Measurements from ENCODE around the gene IBSP. TPM values are rescaled to one million over a fixed set of nuclear protein-coding genes. Genes with fewer than 3 reads are reported as not detected.

IBSP gene
- total RNA-seq, 1 experiment from 2014 or later, result not detected

DNA sequence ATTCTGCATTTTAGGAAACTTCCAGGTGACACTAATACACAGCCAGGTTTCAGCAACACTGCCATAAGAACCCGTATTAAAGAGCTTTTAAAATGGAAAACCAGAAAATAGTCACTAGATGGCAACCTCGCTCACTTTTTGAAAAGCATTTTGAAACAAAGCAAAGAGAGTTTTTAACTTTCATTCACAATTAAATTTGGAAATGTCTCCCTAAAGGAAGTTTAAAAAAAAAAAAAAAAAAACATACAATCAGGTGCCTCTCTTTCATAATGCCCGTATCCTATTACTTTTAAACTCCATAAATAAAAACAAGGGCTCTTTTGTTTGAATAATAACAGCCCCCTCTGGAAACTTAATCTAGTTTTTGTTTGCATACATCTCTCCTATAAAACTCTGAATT is 53.8 kb downstream of the IBSP start:
- no peak for DNase-seq
- Mint-ChIP-seq H3K27ac (ENCODE audit: unreplicated experiment) (peak overlapping the region; percentile 66), H3K27me3 (ENCODE audit: unreplicated experiment) (no peaks in the 10 kb centered on the region), H3K36me3 (ENCODE audit: insufficient read depth, unreplicated experiment) (no peaks in the 10 kb centered on the region), H3K4me3 (ENCODE audit: low read depth, unreplicated experiment) (peak overlapping the region; percentile 4), H3K4me1 (ENCODE audit: low read depth, unreplicated experiment) (peaks cover 58% of the 10 kb centered on the region), H3K9me3 (ENCODE audit: low read depth, unreplicated experiment) (no peaks in the 10 kb centered on the region)
- intact Hi-C loops (cut with micrococcal nuclease; ENCODE audit: unreplicated experiment), result loop anchor here (1.0 to 5.0 kb wide), 4 partner anchors 85 to 359 kb away; no protein-coding TSS in a partner anchor
- BruUV-seq (replicated peaks), result no TSS peak
- peak; percentile 21 for TF ChIP-seq CTCF (IDR thresholded peaks at IDR 0.05; ENCODE audit: unreplicated experiment)
- CTCF ChIA-PET, result interaction anchor here (0.7 to 2.7 kb wide), 11 partner anchors 30 to 245 kb away, joined by 3 to 26 read pairs (median 5); partner anchors contain the start of gene SPP1

DNA sequence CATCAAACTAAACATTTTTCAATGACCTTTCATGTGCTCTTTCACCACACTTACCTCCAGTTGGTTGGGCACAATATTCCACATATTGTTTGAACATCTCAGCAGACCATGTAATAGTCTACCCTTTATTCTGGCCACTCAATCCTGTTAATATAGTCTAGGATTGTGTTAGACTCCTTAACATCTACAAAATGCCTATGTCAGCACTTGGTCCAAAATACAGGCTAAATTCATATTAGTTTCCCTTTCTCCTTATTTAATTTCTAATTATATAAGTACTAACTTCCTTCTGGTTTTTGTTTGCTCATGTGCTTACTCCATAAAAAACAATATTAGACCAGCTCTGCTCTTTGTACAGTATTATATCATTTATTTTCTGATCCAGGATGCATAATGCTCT is 54.5 kb downstream of the IBSP start:
- Mint-ChIP-seq H3K9me3 (ENCODE audit: low read depth, unreplicated experiment) (peaks cover 3% of the 10 kb centered on the region), H3K27ac (ENCODE audit: unreplicated experiment) (peak overlapping the region; percentile 66), H3K27me3 (ENCODE audit: unreplicated experiment) (no peaks in the 10 kb centered on the region), H3K4me3 (ENCODE audit: low read depth, unreplicated experiment) (peak overlapping the region; percentile 4), H3K36me3 (ENCODE audit: insufficient read depth, unreplicated experiment) (no peaks in the 10 kb centered on the region), H3K4me1 (ENCODE audit: low read depth, unreplicated experiment) (peaks cover 63% of the 10 kb centered on the region)
- no peak for TF ChIP-seq CTCF (IDR thresholded peaks at IDR 0.05; ENCODE audit: unreplicated experiment)
- BruUV-seq (replicated peaks), result no TSS peak
- DNase-seq, result no peak
- intact Hi-C loops (cut with micrococcal nuclease; ENCODE audit: unreplicated experiment), result loop anchor here (1.0 to 5.0 kb wide), 4 partner anchors 84 to 358 kb away; no protein-coding TSS in a partner anchor
- CTCF ChIA-PET, result interaction anchor here (1.6 to 2.7 kb wide), 2 partner anchors 120 to 132 kb away, joined by 9 to 26 read pairs; partner anchors contain the start of gene SPP1

- BruUV-seq (replicated peaks), result no TSS peak
Measured at GRCh38 chr4:87855559-87855958, 56.2 kb downstream of the IBSP start.

DNA sequence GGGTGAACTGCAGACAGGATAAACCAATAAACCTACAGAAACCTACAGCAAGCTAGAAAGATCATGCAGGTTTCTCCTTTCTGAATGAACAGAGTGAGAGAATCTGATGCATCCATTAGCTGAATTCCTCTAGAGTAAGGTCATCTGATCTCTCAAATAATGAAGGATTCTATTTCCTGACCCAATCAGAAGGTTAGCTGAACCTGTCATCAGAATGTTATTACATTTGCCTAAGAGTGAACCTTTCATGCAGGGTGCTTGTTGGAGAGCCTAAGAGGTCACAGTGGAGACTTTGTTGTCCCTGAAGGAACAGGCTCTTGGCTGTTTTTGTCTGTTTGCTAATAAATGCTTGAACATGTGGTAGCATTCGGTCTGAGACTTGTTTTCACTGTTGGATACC is 57.5 kb downstream of the IBSP start:
- peaks cover 49% of the 10 kb centered on the region for H3K4me1 Mint-ChIP-seq (ENCODE audit: low read depth, unreplicated experiment)
- no TSS peak for BruUV-seq (replicated peaks)
- no peaks in the 10 kb centered on the region for H3K27me3 Mint-ChIP-seq (ENCODE audit: unreplicated experiment)
- peaks cover 3% of the 10 kb centered on the region for H3K9me3 Mint-ChIP-seq (ENCODE audit: low read depth, unreplicated experiment)
- DNase-seq, result no peak
- H3K27ac Mint-ChIP-seq (ENCODE audit: unreplicated experiment), result no peak overlapping the region
- H3K36me3 Mint-ChIP-seq (ENCODE audit: insufficient read depth, unreplicated experiment), result no peaks in the 10 kb centered on the region
- H3K4me3 Mint-ChIP-seq (ENCODE audit: low read depth, unreplicated experiment), result no peak overlapping the region
- CTCF ChIA-PET, result no interaction called here
- no peak for TF ChIP-seq CTCF (IDR thresholded peaks at IDR 0.05; ENCODE audit: unreplicated experiment)
- intact Hi-C loops (cut with micrococcal nuclease; ENCODE audit: unreplicated experiment), result loop anchor here (5.0 kb wide), 1 partner anchor 40 kb away; no protein-coding TSS in a partner anchor

More at GRCh38 chr4:87855559-87855958, 56.2 kb downstream of the IBSP start:
- DNase-seq, result no peak
- Mint-ChIP-seq H3K9me3 (ENCODE audit: low read depth, unreplicated experiment) (peaks cover 3% of the 10 kb centered on the region), H3K27ac (ENCODE audit: unreplicated experiment) (peak overlapping the region; percentile 77), H3K36me3 (ENCODE audit: insufficient read depth, unreplicated experiment) (no peaks in the 10 kb centered on the region), H3K27me3 (ENCODE audit: unreplicated experiment) (no peaks in the 10 kb centered on the region), H3K4me1 (ENCODE audit: low read depth, unreplicated experiment) (peaks cover 49% of the 10 kb centered on the region), H3K4me3 (ENCODE audit: low read depth, unreplicated experiment) (no peak overlapping the region)
- CTCF ChIA-PET, result no interaction called here
- intact Hi-C loops (cut with micrococcal nuclease; ENCODE audit: unreplicated experiment), result loop anchor here (5.0 kb wide), 1 partner anchor 42 kb away; no protein-coding TSS in a partner anchor
- TF ChIP-seq CTCF (IDR thresholded peaks at IDR 0.05; ENCODE audit: unreplicated experiment), result no peak

Measured in Calu3 (cell line).